ENCODE data around the gene POLN. TPM values are rescaled to one million over a fixed set of nuclear protein-coding genes. Genes with fewer than 3 reads are reported as not detected.
A peak's percentile ranks its signal among the peaks of the same experiment; 100 is the strongest.

POLN gene
- total RNA-seq, 2 experiments from 2014 or later: 2.1 to 2.3 TPM

DNA sequence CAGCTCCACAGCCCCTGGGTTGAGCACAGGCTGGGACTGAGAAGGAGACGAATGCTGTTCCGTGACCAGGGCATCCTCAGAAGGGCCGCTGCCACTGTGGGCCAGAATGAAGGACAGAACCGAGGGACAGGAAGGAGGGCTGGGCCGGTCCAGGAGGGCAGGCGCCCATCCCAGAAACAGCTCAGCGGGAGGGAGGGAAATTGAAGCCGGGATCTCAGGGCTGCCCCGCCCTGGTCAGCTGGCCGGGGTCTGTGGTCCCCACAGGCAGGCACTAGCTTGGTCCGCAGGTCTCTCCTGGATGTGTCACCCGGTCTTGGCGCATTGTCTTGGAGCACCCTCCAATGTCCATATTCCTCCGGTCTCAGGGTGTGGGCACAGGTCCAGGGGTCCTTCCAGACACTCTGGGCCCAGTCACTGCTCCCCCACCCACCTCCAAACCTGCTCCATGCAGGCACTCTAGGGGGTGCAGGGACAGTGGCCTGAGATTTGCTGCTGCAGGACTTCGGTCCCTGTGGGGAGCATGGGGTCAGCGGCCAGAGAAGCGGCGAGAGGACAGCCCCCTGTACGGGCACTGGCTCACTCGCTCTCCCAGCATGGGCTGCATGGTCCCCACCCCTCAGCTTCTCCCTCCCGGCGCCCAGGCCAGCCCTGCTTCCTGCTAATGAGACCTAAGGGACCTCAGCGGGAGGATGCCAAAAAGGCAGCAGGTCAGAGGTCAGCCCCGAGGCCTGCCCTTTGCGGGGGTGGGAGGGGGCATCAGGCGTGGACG lies 43.9 kb upstream of the POLN start:
- TF ChIP-seq, protein P1, sequence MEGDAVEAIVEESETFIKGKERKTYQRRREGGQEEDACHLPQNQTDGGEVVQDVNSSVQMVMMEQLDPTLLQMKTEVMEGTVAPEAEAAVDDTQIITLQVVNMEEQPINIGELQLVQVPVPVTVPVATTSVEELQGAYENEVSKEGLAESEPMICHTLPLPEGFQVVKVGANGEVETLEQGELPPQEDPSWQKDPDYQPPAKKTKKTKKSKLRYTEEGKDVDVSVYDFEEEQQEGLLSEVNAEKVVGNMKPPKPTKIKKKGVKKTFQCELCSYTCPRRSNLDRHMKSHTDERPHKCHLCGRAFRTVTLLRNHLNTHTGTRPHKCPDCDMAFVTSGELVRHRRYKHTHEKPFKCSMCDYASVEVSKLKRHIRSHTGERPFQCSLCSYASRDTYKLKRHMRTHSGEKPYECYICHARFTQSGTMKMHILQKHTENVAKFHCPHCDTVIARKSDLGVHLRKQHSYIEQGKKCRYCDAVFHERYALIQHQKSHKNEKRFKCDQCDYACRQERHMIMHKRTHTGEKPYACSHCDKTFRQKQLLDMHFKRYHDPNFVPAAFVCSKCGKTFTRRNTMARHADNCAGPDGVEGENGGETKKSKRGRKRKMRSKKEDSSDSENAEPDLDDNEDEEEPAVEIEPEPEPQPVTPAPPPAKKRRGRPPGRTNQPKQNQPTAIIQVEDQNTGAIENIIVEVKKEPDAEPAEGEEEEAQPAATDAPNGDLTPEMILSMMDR (IDR thresholded peaks at IDR 0.05): no peak
- Mint-ChIP-seq H3K9me3 (no peaks in the 10 kb centered on the region), H3K4me3 (no peak overlapping the region), H3K36me3 (ENCODE audit: low read depth) (peaks cover 2% of the 10 kb centered on the region), H3K4me1 (ENCODE audit: low read depth) (peaks cover 39% of the 10 kb centered on the region), H3K27me3 (no peaks in the 10 kb centered on the region), H3K27ac (peak overlapping the region; percentile 95)
- Histone ChIP-seq H3K27me3 (ENCODE audit: control insufficient read depth in 1 of 2, insufficient read depth in 2 of 2, low read length in 2 of 2) (no peaks in the 10 kb centered on the region), H3K4me3 (ENCODE audit: low read length) (no peak overlapping the region), H3K9me3 (ENCODE audit: control insufficient read depth in 1 of 2, insufficient read depth in 1 of 2, low read length in 2 of 2) (no peaks in the 10 kb centered on the region), H3K27ac (ENCODE audit: low read depth in 1 of 2, low read length in 2 of 2) (no peak overlapping the region), H3K36me3 (ENCODE audit: insufficient read depth, low read length) (peaks cover 4% of the 10 kb centered on the region), H3K4me1 (ENCODE audit: insufficient read depth, low read length) (peaks cover 82% of the 10 kb centered on the region)
- intact Hi-C loops (cut with DNase I, micrococcal nuclease): no loop called here
- CTCF ChIA-PET: interaction anchor here (1.4 kb wide), 1 partner anchor 127 kb away, joined by 5 read pairs; no protein-coding TSS in a partner anchor
- ATAC-seq (ENCODE audit: poor library complexity) (no peak), DNase-seq (peak in 1 of 14 experiments; percentile 2)
- POLR2A ChIA-PET: interaction anchor here (1.8 kb wide), 1 partner anchor 24 kb away, joined by 8 read pairs; the partner anchor contains the start of gene MXD4

DNA sequence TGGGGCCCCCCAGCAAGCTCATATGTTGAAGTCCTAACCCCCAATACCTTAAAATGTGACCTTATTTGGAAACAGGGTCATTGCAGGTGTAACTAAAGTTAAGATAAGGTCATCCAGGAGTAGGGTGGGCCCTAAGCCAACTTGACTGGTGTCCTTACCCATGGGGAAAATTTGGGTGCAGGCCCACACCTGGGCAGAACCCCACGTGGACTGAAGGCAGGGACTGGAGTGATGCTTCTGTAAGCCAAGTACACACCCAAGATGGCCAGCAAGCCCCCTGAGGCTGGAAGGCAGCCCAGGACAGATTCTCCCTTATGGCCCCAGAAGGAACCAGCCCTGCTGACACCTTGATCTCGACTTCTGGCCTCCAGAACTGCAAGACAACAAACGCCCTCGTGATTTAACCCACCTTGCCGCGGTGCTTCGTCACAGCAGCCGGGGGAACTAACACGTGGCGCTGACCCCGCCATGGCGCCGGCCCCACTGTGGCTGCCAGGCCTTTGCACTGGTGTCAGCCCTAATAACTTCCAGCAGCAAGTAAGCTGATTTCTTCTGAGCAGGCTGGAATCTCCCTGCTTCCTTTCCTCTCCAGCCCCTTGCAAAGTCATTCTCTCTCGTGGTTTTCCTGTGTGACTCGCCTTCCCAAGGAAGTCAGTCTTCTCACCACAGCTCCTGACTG lies 43.2 kb upstream of the POLN start:
- DNase-seq (peak in 3 of 14 experiments; percentile 2 to 29 (median 3)), ATAC-seq (ENCODE audit: poor library complexity) (no peak)
- intact Hi-C loops (cut with DNase I, micrococcal nuclease): loop anchor here (5.0 kb wide), 4 partner anchors 67 to 252 kb away; partner anchors contain the start of genes CFAP99 (in 1 of the 2), FAM193A (in 1 of the 2) and ZFYVE28 (in 1 of the 2)
- no peaks in the 10 kb centered on the region for H3K27me3 ChIP-seq (ENCODE audit: control insufficient read depth in 1 of 2, insufficient read depth in 2 of 2, low read length in 2 of 2)
- H3K36me3 ChIP-seq (ENCODE audit: insufficient read depth, low read length): peaks cover 4% of the 10 kb centered on the region
- TF ChIP-seq, protein P1 (IDR thresholded peaks at IDR 0.05): no peak
- Mint-ChIP-seq H3K27me3 (no peaks in the 10 kb centered on the region), H3K27ac (peak overlapping the region; percentile 95), H3K9me3 (no peaks in the 10 kb centered on the region), H3K36me3 (ENCODE audit: low read depth) (no peaks in the 10 kb centered on the region), H3K4me1 (ENCODE audit: low read depth) (peaks cover 36% of the 10 kb centered on the region), H3K4me3 (no peak overlapping the region)
- H3K4me1 ChIP-seq (ENCODE audit: insufficient read depth, low read length): peaks cover 79% of the 10 kb centered on the region
- H3K4me3 ChIP-seq (ENCODE audit: low read length): no peak overlapping the region
- CTCF ChIA-PET: interaction anchor here (1.4 kb wide), 1 partner anchor 128 kb away, joined by 5 read pairs; no protein-coding TSS in a partner anchor
- H3K9me3 ChIP-seq (ENCODE audit: control insufficient read depth in 1 of 2, insufficient read depth in 1 of 2, low read length in 2 of 2): no peaks in the 10 kb centered on the region
- H3K27ac ChIP-seq (ENCODE audit: low read depth in 1 of 2, low read length in 2 of 2): no peak overlapping the region
- POLR2A ChIA-PET: interaction anchor here (1.8 kb wide), 1 partner anchor 23 kb away, joined by 8 read pairs; the partner anchor contains the start of gene MXD4

DNA sequence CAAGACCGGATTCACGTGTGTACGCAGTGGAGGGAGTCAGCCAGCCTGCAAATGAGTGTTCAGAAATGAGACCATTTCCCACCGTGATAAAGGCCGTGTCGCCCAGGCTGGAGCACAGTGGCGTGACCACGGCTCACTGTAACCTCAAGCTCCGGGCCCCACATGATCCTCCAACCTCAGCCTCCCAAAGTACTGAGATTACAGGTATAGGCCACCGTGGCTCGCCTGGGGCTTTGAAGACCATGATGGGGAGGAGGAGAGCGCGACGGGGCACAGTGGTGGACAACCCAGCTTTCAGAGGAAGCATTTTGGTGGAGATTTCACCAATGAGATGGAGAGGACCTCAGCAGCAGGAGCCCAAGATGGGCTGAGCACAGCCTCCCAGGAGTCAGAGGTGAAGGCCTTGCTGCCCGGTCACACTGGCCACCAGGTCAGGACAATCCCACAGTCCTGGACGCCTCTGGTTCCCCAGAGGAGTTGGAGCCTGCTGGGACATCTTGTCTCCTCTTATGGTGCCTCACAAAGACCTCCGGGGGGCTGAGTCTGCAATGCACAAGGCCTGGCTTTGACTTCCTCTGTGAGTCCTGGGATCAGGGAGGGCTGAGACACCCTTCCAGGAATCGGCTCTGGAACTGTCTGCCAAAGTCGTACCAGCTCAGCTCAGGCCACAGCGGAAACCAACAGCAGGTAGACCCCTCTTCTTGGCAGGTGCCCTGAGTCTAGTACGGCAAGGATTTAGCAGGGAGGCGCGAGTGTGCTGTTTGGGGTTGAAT lies 42.4 kb upstream of the POLN start:
- Mint-ChIP-seq H3K9me3 (no peaks in the 10 kb centered on the region), H3K27me3 (no peaks in the 10 kb centered on the region), H3K4me3 (no peak overlapping the region), H3K27ac (peak overlapping the region; percentile 95), H3K36me3 (ENCODE audit: low read depth) (no peaks in the 10 kb centered on the region), H3K4me1 (ENCODE audit: low read depth) (peaks cover 38% of the 10 kb centered on the region)
- ATAC-seq (ENCODE audit: poor library complexity): no peak
- H3K27me3 ChIP-seq (ENCODE audit: control insufficient read depth in 1 of 2, insufficient read depth in 2 of 2, low read length in 2 of 2): no peaks in the 10 kb centered on the region
- H3K4me1 ChIP-seq (ENCODE audit: insufficient read depth, low read length): peaks cover 72% of the 10 kb centered on the region
- TF ChIP-seq, protein P1 (IDR thresholded peaks at IDR 0.05): no peak
- peaks cover 4% of the 10 kb centered on the region for H3K36me3 ChIP-seq (ENCODE audit: insufficient read depth, low read length)
- DNase-seq: peak in 1 of 14 experiments; percentile 3
- ChIA-PET CTCF (interaction anchor here (1.4 kb wide), 1 partner anchor 129 kb away, joined by 5 read pairs; no protein-coding TSS in a partner anchor), POLR2A (interaction anchor here (1.4 to 1.8 kb wide), 2 partner anchors 22 to 128 kb away, joined by 7 to 8 read pairs; partner anchors contain the start of gene MXD4)
- intact Hi-C loops (cut with DNase I, micrococcal nuclease): loop anchor here (5.0 kb wide), 4 partner anchors 68 to 253 kb away; partner anchors contain the start of genes CFAP99 (in 1 of the 2), FAM193A (in 1 of the 2) and ZFYVE28 (in 1 of the 2)
- H3K9me3 ChIP-seq (ENCODE audit: control insufficient read depth in 1 of 2, insufficient read depth in 1 of 2, low read length in 2 of 2): no peaks in the 10 kb centered on the region
- no peak overlapping the region for H3K4me3 ChIP-seq (ENCODE audit: low read length)
- H3K27ac ChIP-seq (ENCODE audit: low read depth in 1 of 2, low read length in 2 of 2): no peak overlapping the region
